ENCODE results near the gene CCDC68. TPM values are rescaled to one million over a fixed set of nuclear protein-coding genes. Genes with fewer than 3 reads are reported as not detected.
"Not testable (repeated sequence)": the region's sequence is repeated elsewhere in the genome, so short reads cannot be mapped to it uniquely, and the experiment has no call there.

CCDC68 gene
- total RNA-seq, 3 donors from 2014 or later: 32.5 to 71.4 (median 54.3) TPM

DNA sequence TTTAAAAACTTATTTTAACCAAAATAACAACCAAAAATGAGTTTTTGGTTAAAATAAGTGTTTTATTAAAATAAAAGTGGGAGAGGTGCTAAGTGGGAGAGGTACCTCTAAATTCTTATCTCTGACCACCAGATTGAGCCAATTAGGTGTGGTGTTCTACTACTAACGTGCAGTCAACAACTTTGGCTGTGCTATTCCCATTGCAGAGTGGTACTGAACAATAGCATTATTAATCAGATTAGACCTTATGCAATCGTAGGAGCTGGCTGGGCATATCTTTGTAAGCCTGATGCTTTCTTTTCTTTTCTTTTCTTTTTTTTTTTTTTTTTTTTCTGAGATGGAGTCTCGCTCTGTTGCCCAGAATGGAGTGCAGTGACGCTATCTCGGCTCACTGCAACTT is 92.1 kb downstream of the CCDC68 start:
- H3K36me3 ChIP-seq (ENCODE audit: low read depth): no peaks in the 10 kb centered on the region
- intact Hi-C loops (cut with DNase I, micrococcal nuclease): no loop called here
- no peaks in the 10 kb centered on the region for H3K4me1 ChIP-seq (ENCODE audit: low read depth)
- H3K9me3 ChIP-seq: no peaks in the 10 kb centered on the region
- no peak overlapping the region for H3K4me3 ChIP-seq
- ATAC-seq (no peak), DNase-seq (no peak)
- TF ChIP-seq CTCF (IDR thresholded peaks at IDR 0.05): no peak

GRCh38 chr18:54860941-54861340 is 98.3 kb downstream of the CCDC68 start:
- no peaks in the 10 kb centered on the region for H3K36me3 ChIP-seq (ENCODE audit: low read depth)
- TF ChIP-seq CTCF (IDR thresholded peaks at IDR 0.05): no peak
- no peak overlapping the region for H3K4me3 ChIP-seq
- no peaks in the 10 kb centered on the region for H3K4me1 ChIP-seq (ENCODE audit: low read depth)
- no peaks in the 10 kb centered on the region for H3K9me3 ChIP-seq
- no peak for ATAC-seq
- intact Hi-C loops (cut with DNase I, micrococcal nuclease): no loop called here
- DNase-seq: no peak

DNA sequence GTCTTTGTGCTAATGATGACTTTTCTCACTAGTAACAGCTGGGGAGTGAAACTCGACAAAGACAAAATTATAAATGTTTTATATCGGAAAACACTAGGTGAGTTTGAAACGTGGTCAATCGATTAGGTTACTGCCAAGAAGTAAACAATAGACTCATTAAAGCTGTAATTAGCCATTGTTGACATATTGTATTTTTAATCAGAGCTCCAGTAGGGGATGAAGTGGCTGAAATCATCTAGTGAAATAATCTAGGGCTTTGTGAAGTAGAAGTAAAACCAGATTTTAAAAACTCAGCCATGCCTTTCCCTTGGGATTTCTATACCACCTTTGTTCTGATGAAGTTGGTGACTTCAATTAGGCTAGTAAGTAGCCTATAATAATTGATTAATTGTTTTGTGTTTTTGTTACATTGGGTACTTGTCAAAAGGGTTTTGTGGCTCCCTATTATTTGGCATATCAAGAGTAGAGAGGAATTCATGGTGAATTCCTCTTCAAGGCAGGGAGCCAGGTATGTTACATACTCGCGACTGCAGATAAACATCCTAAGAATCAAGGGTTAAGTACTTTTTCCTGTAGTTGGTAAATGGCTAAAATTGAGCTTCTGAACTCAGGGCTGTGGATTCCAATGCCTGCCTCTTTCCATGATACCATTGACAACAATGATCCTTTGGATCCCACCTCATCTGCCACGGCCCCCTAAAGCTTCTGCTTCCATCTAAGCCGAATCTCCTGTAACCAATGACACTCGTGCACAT is 99.4 kb downstream of the CCDC68 start:
- intact Hi-C loops (cut with DNase I, micrococcal nuclease): no loop called here
- Histone ChIP-seq H3K36me3 (ENCODE audit: low read depth) (no peaks in the 10 kb centered on the region), H3K4me1 (ENCODE audit: low read depth) (no peaks in the 10 kb centered on the region), H3K9me3 (no peaks in the 10 kb centered on the region), H3K4me3 (no peak overlapping the region)
- DNase-seq: no peak
- no peak for TF ChIP-seq CTCF (IDR thresholded peaks at IDR 0.05)
- no peak for ATAC-seq

DNA sequence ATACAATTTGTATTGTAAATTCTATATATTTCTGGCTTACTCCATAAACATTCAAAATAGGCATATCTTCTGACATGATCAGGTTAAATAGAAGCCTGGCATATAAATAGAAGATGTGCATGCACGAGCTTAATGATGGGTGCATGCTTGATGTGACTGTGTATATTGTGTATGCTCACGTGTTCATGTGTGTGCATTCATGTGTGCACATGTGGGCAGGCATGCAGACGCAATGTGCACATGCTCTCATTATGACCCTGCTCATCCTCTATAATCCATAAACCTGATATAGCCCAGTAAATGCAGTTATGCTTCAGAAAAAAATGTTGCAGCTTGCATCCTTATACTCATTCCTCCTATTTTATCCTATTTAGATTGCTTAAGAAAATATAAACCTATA is 101.8 kb downstream of the CCDC68 start:
- Histone ChIP-seq H3K4me3 (no peak overlapping the region), H3K9me3 (no peaks in the 10 kb centered on the region), H3K4me1 (ENCODE audit: low read depth) (no peaks in the 10 kb centered on the region), H3K36me3 (ENCODE audit: low read depth) (no peaks in the 10 kb centered on the region)
- intact Hi-C loops (cut with DNase I, micrococcal nuclease): no loop called here
- no peak for TF ChIP-seq CTCF (IDR thresholded peaks at IDR 0.05)
- DNase-seq (no peak), ATAC-seq (no peak)

GRCh38 chr18:54856105-54856646 is 103.1 kb downstream of the CCDC68 start:
- H3K4me3 ChIP-seq: no peak overlapping the region
- H3K4me1 ChIP-seq (ENCODE audit: low read depth): no peaks in the 10 kb centered on the region
- intact Hi-C loops (cut with DNase I, micrococcal nuclease): no loop called here
- H3K9me3 ChIP-seq: no peaks in the 10 kb centered on the region
- H3K36me3 ChIP-seq (ENCODE audit: low read depth): no peaks in the 10 kb centered on the region
- ATAC-seq: no peak
- DNase-seq: no peak
- TF ChIP-seq CTCF (IDR thresholded peaks at IDR 0.05): no peak

DNA sequence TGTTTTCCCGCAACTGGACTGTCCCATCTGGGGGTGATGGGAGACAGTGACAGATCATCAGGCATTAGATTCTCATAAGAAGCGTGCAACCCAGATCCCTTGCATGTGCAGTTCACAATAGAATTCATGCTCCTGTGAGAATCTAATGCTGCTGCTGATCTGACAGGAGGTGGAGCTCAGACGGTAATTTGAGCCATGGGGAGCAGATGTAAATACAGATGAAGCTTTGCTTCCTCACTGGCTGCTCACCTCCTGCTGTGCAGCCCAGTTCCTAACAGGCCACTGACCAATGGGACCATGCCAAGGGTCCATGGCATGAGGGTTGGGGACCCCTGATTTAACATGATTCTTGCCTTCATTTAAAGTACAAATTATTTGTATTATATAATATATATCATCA is 104.2 kb downstream of the CCDC68 start:
- H3K36me3 ChIP-seq (ENCODE audit: low read depth); H3K9me3 ChIP-seq; intact Hi-C loops (cut with DNase I, micrococcal nuclease); H3K4me1 ChIP-seq (ENCODE audit: low read depth); ATAC-seq; H3K4me3 ChIP-seq; DNase-seq: not testable (repeated sequence)

All from mucosa of descending colon (tissue), 3 donors.